GM12892 (cell line): Measurements from ENCODE around the gene CAMTA1.

Experiments used
- POLR2A ChIP-seq: IDR thresholded peaks from 2 replicates; pipeline ENCODE4 v1.6.1; 2011; ENCODE audit warnings: low read depth, low read length, control low read depth
- POLR2AphosphoS5 ChIP-seq: IDR thresholded peaks from 2 replicates; pipeline ENCODE4 v1.6.1; 2011; ENCODE audit warnings: low read depth, low read length, control low read depth
- TAF1 ChIP-seq: IDR thresholded peaks from 2 replicates; pipeline ENCODE4 v1.6.1; 2011; ENCODE audit warnings: low read depth, mild to moderate bottlenecking, control low read depth, low read length, borderline replicate concordance

- TF ChIP-seq TAF1 (no peak), POLR2AphosphoS5 (no peak), POLR2A (no peak)
Observed at GRCh38 chr1:6811583-6811982, 26.3 kb downstream of the CAMTA1 start.
